Measurements from ENCODE around the gene CTNNA3.
A peak's percentile ranks its signal among the peaks of the same experiment; 100 is the strongest.

The CTNNA3 gene

DNA sequence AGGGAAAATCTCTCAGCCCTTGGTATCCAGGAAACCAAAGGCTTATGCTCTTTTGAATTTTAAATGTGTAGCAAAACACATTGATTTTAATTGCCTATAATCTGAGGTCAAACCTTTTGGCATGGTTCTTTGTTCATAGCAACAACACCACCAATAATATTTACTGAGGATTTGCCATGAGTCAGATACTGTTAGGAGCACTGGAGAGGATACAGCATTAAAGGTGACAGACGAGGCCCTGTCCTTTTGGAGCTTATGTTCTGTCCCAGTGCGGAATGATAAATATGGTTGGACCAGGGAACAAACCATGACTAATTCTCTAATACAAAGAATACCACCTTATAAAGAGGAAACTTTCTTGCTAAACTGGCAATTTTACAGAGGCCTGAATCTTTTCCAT is 176.6 kb downstream of the CTNNA3 start:
- DNase-seq (ENCODE audit: low read depth), result peak; percentile 44
- TF ChIP-seq, protein P1, sequence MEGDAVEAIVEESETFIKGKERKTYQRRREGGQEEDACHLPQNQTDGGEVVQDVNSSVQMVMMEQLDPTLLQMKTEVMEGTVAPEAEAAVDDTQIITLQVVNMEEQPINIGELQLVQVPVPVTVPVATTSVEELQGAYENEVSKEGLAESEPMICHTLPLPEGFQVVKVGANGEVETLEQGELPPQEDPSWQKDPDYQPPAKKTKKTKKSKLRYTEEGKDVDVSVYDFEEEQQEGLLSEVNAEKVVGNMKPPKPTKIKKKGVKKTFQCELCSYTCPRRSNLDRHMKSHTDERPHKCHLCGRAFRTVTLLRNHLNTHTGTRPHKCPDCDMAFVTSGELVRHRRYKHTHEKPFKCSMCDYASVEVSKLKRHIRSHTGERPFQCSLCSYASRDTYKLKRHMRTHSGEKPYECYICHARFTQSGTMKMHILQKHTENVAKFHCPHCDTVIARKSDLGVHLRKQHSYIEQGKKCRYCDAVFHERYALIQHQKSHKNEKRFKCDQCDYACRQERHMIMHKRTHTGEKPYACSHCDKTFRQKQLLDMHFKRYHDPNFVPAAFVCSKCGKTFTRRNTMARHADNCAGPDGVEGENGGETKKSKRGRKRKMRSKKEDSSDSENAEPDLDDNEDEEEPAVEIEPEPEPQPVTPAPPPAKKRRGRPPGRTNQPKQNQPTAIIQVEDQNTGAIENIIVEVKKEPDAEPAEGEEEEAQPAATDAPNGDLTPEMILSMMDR (conservative IDR thresholded peaks at IDR 0.05; ENCODE audit: low read depth, low read length), result no peak
- no peak overlapping the region for H3K4me3 ChIP-seq (ENCODE audit: low read length)

DNA sequence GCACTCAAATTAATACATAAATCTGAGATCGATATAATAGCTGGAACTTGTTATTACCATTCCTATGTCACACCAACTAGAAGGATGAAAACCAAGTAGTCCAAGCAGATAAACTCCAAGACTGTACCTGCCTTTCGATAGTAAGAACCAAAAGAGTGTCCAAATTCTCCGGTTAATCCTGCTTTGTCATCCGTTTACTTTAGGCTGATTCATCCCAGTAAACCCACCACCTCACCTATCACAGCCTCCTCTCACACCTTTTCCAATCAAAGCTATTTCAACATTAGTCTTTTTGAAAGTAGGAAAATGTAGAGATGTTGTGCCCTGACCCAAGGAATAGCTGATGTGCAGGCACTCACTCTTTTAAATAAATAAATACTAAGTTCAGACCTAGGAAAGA is 177.2 kb downstream of the CTNNA3 start:
- H3K4me3 ChIP-seq (ENCODE audit: low read length), result no peak overlapping the region
- TF ChIP-seq, protein P1 (conservative IDR thresholded peaks at IDR 0.05; ENCODE audit: low read depth, low read length), result no peak
- DNase-seq (ENCODE audit: low read depth), result no peak

DNA sequence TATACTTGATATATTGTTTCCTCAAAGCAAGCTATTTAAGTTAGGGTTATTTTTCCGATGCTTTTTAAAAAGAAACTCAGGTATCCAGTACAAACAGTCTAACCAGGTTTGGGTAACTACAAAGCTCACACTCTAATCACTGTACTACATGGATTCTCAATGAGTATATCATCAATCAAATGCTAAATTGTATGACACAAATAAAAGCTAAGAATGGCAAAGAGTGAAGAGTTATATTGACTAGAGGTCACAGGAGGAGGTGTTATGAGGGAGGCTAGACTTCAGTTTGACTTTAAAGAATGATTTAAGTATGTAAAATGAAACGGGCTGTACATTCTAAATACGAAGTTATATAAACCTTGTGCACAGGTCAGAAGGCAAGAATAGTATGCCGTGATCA is 178.0 kb downstream of the CTNNA3 start:
- no peak for DNase-seq (ENCODE audit: low read depth)
- H3K4me3 ChIP-seq (ENCODE audit: low read length), result no peak overlapping the region
- TF ChIP-seq, protein P1 (conservative IDR thresholded peaks at IDR 0.05; ENCODE audit: low read depth, low read length), result no peak

DNA sequence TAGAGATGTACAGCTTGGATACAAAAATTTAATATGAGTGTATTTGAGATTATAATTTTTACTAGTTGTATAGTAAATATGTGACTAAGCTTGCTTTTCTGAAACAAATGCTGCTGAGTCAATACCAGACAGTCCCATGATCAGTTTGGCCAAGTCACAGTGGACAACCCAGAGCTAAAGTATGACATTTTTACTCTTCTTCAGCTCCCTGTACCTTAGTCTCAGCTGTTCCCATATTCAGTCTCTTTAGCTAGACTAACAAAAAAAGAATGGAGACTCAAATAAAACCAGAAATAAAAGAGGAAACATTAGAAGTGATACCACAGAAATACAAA is 189.3 kb downstream of the CTNNA3 start:
- no peak overlapping the region for H3K4me3 ChIP-seq (ENCODE audit: low read length)
- DNase-seq (ENCODE audit: low read depth), result no peak
- TF ChIP-seq, protein P1 (conservative IDR thresholded peaks at IDR 0.05; ENCODE audit: low read depth, low read length), result no peak

DNA sequence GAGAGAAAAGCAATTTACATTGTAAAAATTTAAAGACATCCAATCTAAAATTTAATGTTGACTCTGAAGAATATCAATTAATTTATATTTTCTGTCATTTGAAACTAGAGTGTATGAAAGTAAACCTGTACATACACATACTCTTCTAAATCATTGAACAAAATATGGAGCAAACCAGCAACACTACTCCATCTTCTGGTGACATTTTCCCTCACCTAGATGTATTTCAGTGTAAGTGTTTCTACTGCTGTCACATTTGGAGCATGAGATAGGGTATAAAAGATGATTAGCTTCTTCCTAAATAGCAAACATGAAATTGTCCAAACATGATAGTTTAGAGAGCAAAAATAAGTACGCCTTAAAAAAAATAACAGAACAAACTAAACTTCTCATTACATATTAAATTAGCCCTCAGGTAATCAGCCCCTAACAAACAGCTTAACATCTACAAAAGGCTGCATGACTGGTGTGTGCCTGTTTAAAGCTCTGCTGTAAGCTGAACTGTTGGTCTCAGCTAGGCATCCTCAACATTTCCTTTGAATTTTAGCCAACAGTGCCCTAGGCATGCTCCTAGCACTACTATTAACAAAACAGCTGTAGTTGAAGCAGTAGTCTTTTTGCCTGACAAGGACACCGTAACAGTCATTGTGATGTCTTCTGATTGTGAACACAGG is 189.8 kb downstream of the CTNNA3 start:
- TF ChIP-seq, protein P1 (conservative IDR thresholded peaks at IDR 0.05; ENCODE audit: low read depth, low read length), result no peak
- DNase-seq (ENCODE audit: low read depth), result no peak
- H3K4me3 ChIP-seq (ENCODE audit: low read length), result no peak overlapping the region

DNA sequence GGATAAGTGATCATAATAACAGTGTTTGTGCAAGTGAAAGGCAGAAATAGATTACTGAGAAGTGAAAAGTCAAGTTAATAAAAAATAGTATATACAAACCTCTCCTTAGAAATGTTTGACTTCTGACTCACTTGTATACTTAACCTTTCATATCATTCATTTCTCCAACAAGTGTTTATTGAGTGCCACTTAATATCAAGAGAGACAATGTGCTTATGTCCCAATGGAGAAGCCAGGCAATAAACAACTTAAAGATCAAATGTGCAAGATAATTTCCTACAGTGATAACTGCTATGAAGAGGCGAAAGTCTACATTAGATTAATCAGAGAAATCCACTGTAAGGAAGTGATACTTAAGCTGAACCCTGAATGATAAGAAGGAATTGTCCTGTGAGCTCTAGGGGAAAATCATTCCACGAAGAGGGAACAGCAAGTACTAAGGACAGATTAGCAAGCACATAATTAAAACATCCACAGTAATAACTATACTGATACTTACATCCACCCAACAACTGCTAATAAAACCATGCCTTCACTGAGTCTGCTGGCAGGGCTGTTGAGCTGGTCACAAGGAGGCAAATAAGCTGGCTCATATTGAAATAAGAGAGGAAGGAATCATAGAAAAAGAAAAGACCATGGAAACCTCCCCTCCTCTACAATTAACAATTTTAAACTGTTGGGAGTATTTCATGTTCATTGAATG is 203.5 kb downstream of the CTNNA3 start:
- no peak overlapping the region for H3K4me3 ChIP-seq (ENCODE audit: low read length)
- peak; percentile 11 for DNase-seq (ENCODE audit: low read depth)
- TF ChIP-seq, protein P1 (conservative IDR thresholded peaks at IDR 0.05; ENCODE audit: low read depth, low read length), result no peak

All from retinal pigment epithelial cell (primary cell).